ENCODE results near the gene OR2W1.
A peak's percentile ranks its signal among the peaks of the same experiment; 100 is the strongest.

The OR2W1 gene

GRCh38 chr6:29045075-29045474 lies at the start of gene OR2W1:
Gene OR2W1 (minus strand): TSS chr6:29045175. CDS start chr6:29045175, 0 bp downstream.
- peaks cover 76% of the 10 kb centered on the region for H3K27me3 Mint-ChIP-seq
- no peaks in the 10 kb centered on the region for H3K9me3 Mint-ChIP-seq
- no peak within 1 kb of the TSS for H3K4me3 Mint-ChIP-seq
- DNase-seq (ENCODE audit: low spot score in 2 of 2) = no peak
- H3K4me1 Mint-ChIP-seq = no peaks in the 10 kb centered on the region
- no peaks in the 10 kb centered on the region for H3K36me3 Mint-ChIP-seq (ENCODE audit: insufficient read depth)
- ATAC-seq (replicated peaks; ENCODE audit: extremely low read depth, poor library complexity, severe bottlenecking) = no peak
- no peak within 1 kb of the TSS for H3K27ac Mint-ChIP-seq (ENCODE audit: low read depth)

- Mint-ChIP-seq H3K36me3 (ENCODE audit: insufficient read depth) (no peaks in the 10 kb centered on the region), H3K27ac (ENCODE audit: low read depth) (no peak overlapping the region), H3K4me1 (no peaks in the 10 kb centered on the region), H3K4me3 (no peak overlapping the region), H3K27me3 (peaks cover 56% of the 10 kb centered on the region), H3K9me3 (no peaks in the 10 kb centered on the region)
- no peak for DNase-seq (ENCODE audit: low spot score in 2 of 2)
- ATAC-seq (replicated peaks; ENCODE audit: extremely low read depth, poor library complexity, severe bottlenecking) = no peak
Observed at GRCh38 chr6:29092957-29093356, 48.0 kb upstream of the OR2W1 start.

GRCh38 chr6:29087213-29087612 lies 42.2 kb upstream of the OR2W1 start, which contains the start of gene OR2B3:
Gene OR2B3 (minus strand): TSS chr6:29087313. CDS start chr6:29087248, 65 bp downstream.
- Mint-ChIP-seq H3K9me3 (no peaks in the 10 kb centered on the region), H3K27ac (ENCODE audit: low read depth) (no peak within 1 kb of the TSS), H3K36me3 (ENCODE audit: insufficient read depth) (no peaks in the 10 kb centered on the region), H3K4me1 (no peaks in the 10 kb centered on the region), H3K27me3 (peaks cover 78% of the 10 kb centered on the region), H3K4me3 (no peak within 1 kb of the TSS)
- no peak for DNase-seq (ENCODE audit: low spot score in 2 of 2)
- no peak for ATAC-seq (replicated peaks; ENCODE audit: extremely low read depth, poor library complexity, severe bottlenecking)

GRCh38 chr6:29082457-29082856 lies 37.5 kb upstream of the OR2W1 start:
- Mint-ChIP-seq H3K36me3 (ENCODE audit: insufficient read depth) (no peaks in the 10 kb centered on the region), H3K9me3 (no peaks in the 10 kb centered on the region), H3K4me3 (no peak overlapping the region), H3K27me3 (peaks cover 47% of the 10 kb centered on the region), H3K27ac (ENCODE audit: low read depth) (no peak overlapping the region), H3K4me1 (no peaks in the 10 kb centered on the region)
- no peak for ATAC-seq (replicated peaks; ENCODE audit: extremely low read depth, poor library complexity, severe bottlenecking)
- DNase-seq (ENCODE audit: low spot score in 2 of 2) = no peak

- Mint-ChIP-seq H3K4me1 (no peaks in the 10 kb centered on the region), H3K9me3 (no peaks in the 10 kb centered on the region), H3K4me3 (no peak overlapping the region), H3K27me3 (peaks cover 38% of the 10 kb centered on the region), H3K36me3 (ENCODE audit: insufficient read depth) (no peaks in the 10 kb centered on the region), H3K27ac (ENCODE audit: low read depth) (peak overlapping the region; percentile 20)
- no peak for ATAC-seq (replicated peaks; ENCODE audit: extremely low read depth, poor library complexity, severe bottlenecking)
- DNase-seq (ENCODE audit: low spot score in 2 of 2) = no peak
Observed at GRCh38 chr6:29081312-29081711, 36.3 kb upstream of the OR2W1 start.

- H3K4me3 Mint-ChIP-seq = no peak overlapping the region
- DNase-seq (ENCODE audit: low spot score in 2 of 2) (no peak), ATAC-seq (replicated peaks; ENCODE audit: extremely low read depth, poor library complexity, severe bottlenecking) (no peak)
- peaks cover 31% of the 10 kb centered on the region for H3K27me3 Mint-ChIP-seq
- no peaks in the 10 kb centered on the region for H3K9me3 Mint-ChIP-seq
- H3K36me3 Mint-ChIP-seq (ENCODE audit: insufficient read depth) = no peaks in the 10 kb centered on the region
- no peaks in the 10 kb centered on the region for H3K4me1 Mint-ChIP-seq
- no peak overlapping the region for H3K27ac Mint-ChIP-seq (ENCODE audit: low read depth)
Observed at GRCh38 chr6:29079203-29079602, 34.2 kb upstream of the OR2W1 start.

GRCh38 chr6:29071831-29072723 lies 27.1 kb upstream of the OR2W1 start:
- H3K4me1 Mint-ChIP-seq = no peaks in the 10 kb centered on the region
- H3K4me3 Mint-ChIP-seq = no peak overlapping the region
- no peak overlapping the region for H3K27ac Mint-ChIP-seq (ENCODE audit: low read depth)
- no peak for ATAC-seq (replicated peaks; ENCODE audit: extremely low read depth, poor library complexity, severe bottlenecking)
- H3K9me3 Mint-ChIP-seq = no peaks in the 10 kb centered on the region
- peaks cover 64% of the 10 kb centered on the region for H3K27me3 Mint-ChIP-seq
- no peak for DNase-seq (ENCODE audit: low spot score in 2 of 2)
- no peaks in the 10 kb centered on the region for H3K36me3 Mint-ChIP-seq (ENCODE audit: insufficient read depth)

- H3K27me3 Mint-ChIP-seq = peaks cover 78% of the 10 kb centered on the region
Observed at GRCh38 chr6:29051680-29052079, 6.7 kb upstream of the OR2W1 start.

GRCh38 chr6:29035951-29036350 lies 9.0 kb downstream of the OR2W1 start:
- Mint-ChIP-seq H3K4me3 (no peak overlapping the region), H3K36me3 (ENCODE audit: insufficient read depth) (no peaks in the 10 kb centered on the region), H3K4me1 (no peaks in the 10 kb centered on the region), H3K9me3 (no peaks in the 10 kb centered on the region), H3K27ac (ENCODE audit: low read depth) (no peak overlapping the region), H3K27me3 (peaks cover 77% of the 10 kb centered on the region)
- ATAC-seq (replicated peaks; ENCODE audit: extremely low read depth, poor library complexity, severe bottlenecking) = no peak
- DNase-seq (ENCODE audit: low spot score in 2 of 2) = no peak

More at GRCh38 chr6:29051680-29052079, 6.7 kb upstream of the OR2W1 start:
- Mint-ChIP-seq H3K4me1 (no peaks in the 10 kb centered on the region), H3K9me3 (no peaks in the 10 kb centered on the region), H3K36me3 (ENCODE audit: insufficient read depth) (no peaks in the 10 kb centered on the region), H3K27ac (ENCODE audit: low read depth) (no peak overlapping the region), H3K4me3 (no peak overlapping the region)
- DNase-seq (ENCODE audit: low spot score in 2 of 2) = no peak
- ATAC-seq (replicated peaks; ENCODE audit: extremely low read depth, poor library complexity, severe bottlenecking) = no peak

GRCh38 chr6:29028821-29029220 lies 16.2 kb downstream of the OR2W1 start:
- Mint-ChIP-seq H3K4me3 (no peak overlapping the region), H3K36me3 (ENCODE audit: insufficient read depth) (no peaks in the 10 kb centered on the region), H3K27me3 (peaks cover 76% of the 10 kb centered on the region), H3K27ac (ENCODE audit: low read depth) (no peak overlapping the region), H3K4me1 (no peaks in the 10 kb centered on the region), H3K9me3 (no peaks in the 10 kb centered on the region)
- no peak for DNase-seq (ENCODE audit: low spot score in 2 of 2)
- ATAC-seq (replicated peaks; ENCODE audit: extremely low read depth, poor library complexity, severe bottlenecking) = no peak

- Mint-ChIP-seq H3K27me3 (peaks cover 93% of the 10 kb centered on the region), H3K36me3 (ENCODE audit: insufficient read depth) (no peaks in the 10 kb centered on the region), H3K27ac (ENCODE audit: low read depth) (no peak overlapping the region), H3K4me1 (no peaks in the 10 kb centered on the region), H3K9me3 (no peaks in the 10 kb centered on the region), H3K4me3 (no peak overlapping the region)
- DNase-seq (ENCODE audit: low spot score in 2 of 2) (no peak), ATAC-seq (replicated peaks; ENCODE audit: extremely low read depth, poor library complexity, severe bottlenecking) (no peak)
Observed at GRCh38 chr6:29025927-29026585, 18.9 kb downstream of the OR2W1 start.

- Mint-ChIP-seq H3K4me1 (peaks cover 10% of the 10 kb centered on the region), H3K36me3 (ENCODE audit: insufficient read depth) (peaks cover 2% of the 10 kb centered on the region), H3K27me3 (peaks cover 71% of the 10 kb centered on the region), H3K9me3 (no peaks in the 10 kb centered on the region), H3K27ac (ENCODE audit: low read depth) (no peak overlapping the region), H3K4me3 (no peak overlapping the region)
- no peak for ATAC-seq (replicated peaks; ENCODE audit: extremely low read depth, poor library complexity, severe bottlenecking)
- DNase-seq (ENCODE audit: low spot score in 2 of 2) = no peak
Observed at GRCh38 chr6:29021434-29021833, 23.5 kb downstream of the OR2W1 start.

GRCh38 chr6:29019629-29020028 lies 25.3 kb downstream of the OR2W1 start:
- H3K27me3 Mint-ChIP-seq = peaks cover 59% of the 10 kb centered on the region
- no peak for ATAC-seq (replicated peaks; ENCODE audit: extremely low read depth, poor library complexity, severe bottlenecking)

More at GRCh38 chr6:29019629-29020028, 25.3 kb downstream of the OR2W1 start:
- Mint-ChIP-seq H3K36me3 (ENCODE audit: insufficient read depth) (peaks cover 2% of the 10 kb centered on the region), H3K4me3 (no peak overlapping the region), H3K9me3 (no peaks in the 10 kb centered on the region), H3K4me1 (peaks cover 20% of the 10 kb centered on the region), H3K27ac (ENCODE audit: low read depth) (no peak overlapping the region)
- no peak for DNase-seq (ENCODE audit: low spot score in 2 of 2)

All from central memory CD8-positive, alpha-beta T cell (primary cell).